Astrocyte (in vitro differentiated cells and primary cell): ENCODE measurements around the gene PKM. TPM values are rescaled to one million over a fixed set of nuclear protein-coding genes. Genes with fewer than 3 reads are reported as not detected.

Source experiments
- DNase-seq: peaks from one replicate; pipeline ENCODE4 v3.0.0-alpha.2; 2010; ENCODE audit warnings: low read depth
- FAIRE-seq: peaks from 2 replicates; lab custom pipeline; 2011; peaks lifted over from hg19 to GRCh38; lab: Jason Lieb, UNC
- H2AFZ ChIP-seq: 2 replicates; pipeline ENCODE4 v1.6.0; 2012; ENCODE audit warnings: low read depth, low read length, inconsistent platforms
- H3K27ac ChIP-seq: 2 replicates; pipeline ENCODE4 v1.5.1; 2011; ENCODE audit warnings: low read depth, low read length, inconsistent platforms
- H3K27me3 ChIP-seq: 2 replicates; pipeline ENCODE4 v1.6.0; 2011; ENCODE audit warnings: low read length, inconsistent platforms; ENCODE audit not compliant: insufficient read depth
- H3K36me3 ChIP-seq: 2 replicates; pipeline ENCODE4 v1.5.1; 2011; ENCODE audit warnings: low read length, inconsistent platforms; ENCODE audit not compliant: insufficient read depth
- H3K4me1 ChIP-seq: 2 replicates; pipeline ENCODE4 v1.5.1; 2011; ENCODE audit warnings: low read length, inconsistent platforms; ENCODE audit not compliant: insufficient read depth
- H3K4me2 ChIP-seq: 2 replicates; pipeline ENCODE4 v1.6.0; 2012; ENCODE audit warnings: low read length, inconsistent platforms
- H3K4me3 ChIP-seq: 2 replicates; pipeline ENCODE4 v1.5.1; 2011; ENCODE audit warnings: low read depth, mild to moderate bottlenecking, low read length, inconsistent platforms; ENCODE audit not compliant: insufficient read depth
- H3K79me2 ChIP-seq: 2 replicates; pipeline ENCODE4 v1.6.0; 2012; ENCODE audit warnings: mild to moderate bottlenecking, low read length, inconsistent platforms; ENCODE audit not compliant: insufficient read depth
- H3K9ac ChIP-seq: 2 replicates; pipeline ENCODE4 v1.6.0; 2012; ENCODE audit warnings: mild to moderate bottlenecking, low read length, inconsistent platforms
- H3K9me3 ChIP-seq: 2 replicates; pipeline ENCODE4 v1.5.1; 2012; ENCODE audit warnings: low read depth, mild to moderate bottlenecking, low read length, inconsistent platforms; ENCODE audit not compliant: insufficient read depth
- H4K20me1 ChIP-seq: 2 replicates; pipeline ENCODE4 v1.6.0; 2012; ENCODE audit warnings: low read length, inconsistent platforms; ENCODE audit not compliant: insufficient read depth
- H3K27ac Mint-ChIP-seq: one replicate; pipeline ENCODE4 v1.8.0; 2021; ENCODE audit warnings: mild to moderate bottlenecking, mixed read lengths; ENCODE audit not compliant: unreplicated experiment
- H3K27me3 Mint-ChIP-seq: one replicate; pipeline ENCODE4 v1.8.0; 2021; ENCODE audit warnings: low read depth, mixed read lengths; ENCODE audit not compliant: unreplicated experiment
- H3K36me3 Mint-ChIP-seq: one replicate; pipeline ENCODE4 v1.8.0; 2021; ENCODE audit warnings: low read depth, mixed read lengths; ENCODE audit not compliant: unreplicated experiment
- H3K4me1 Mint-ChIP-seq: one replicate; pipeline ENCODE4 v1.8.0; 2021; ENCODE audit warnings: low read depth, mixed read lengths; ENCODE audit not compliant: unreplicated experiment
- H3K4me3 Mint-ChIP-seq: one replicate; pipeline ENCODE4 v1.8.0; 2021; ENCODE audit warnings: mild to moderate bottlenecking, moderate library complexity, mixed read lengths; ENCODE audit not compliant: unreplicated experiment
- H3K9me3 Mint-ChIP-seq: one replicate; pipeline ENCODE4 v1.8.0; 2021; ENCODE audit warnings: mild to moderate bottlenecking, mixed read lengths; ENCODE audit not compliant: unreplicated experiment
- EZH2 ChIP-seq: IDR thresholded peaks from 2 replicates; pipeline ENCODE4 v1.6.1; 2012; ENCODE audit warnings: mild to moderate bottlenecking, low read length, inconsistent platforms; ENCODE audit not compliant: insufficient read depth
- total RNA-seq: library from RNA; stranded (reverse); gene quantifications from 2 replicates; pipeline ENCODE4 v1.2.1, GENCODE V29; 2021
- TF ChIP-seq, protein P1 (sequence below): IDR thresholded peaks from 2 replicates; pipeline ENCODE4 v1.5.1; 2011; ENCODE audit warnings: low read depth, mild to moderate bottlenecking, inconsistent platforms, low read length, moderate library complexity; ENCODE audit not compliant: insufficient read depth

The PKM gene
- total RNA-seq, 1 donor from 2014 or later: 2,288 TPM

DNA sequence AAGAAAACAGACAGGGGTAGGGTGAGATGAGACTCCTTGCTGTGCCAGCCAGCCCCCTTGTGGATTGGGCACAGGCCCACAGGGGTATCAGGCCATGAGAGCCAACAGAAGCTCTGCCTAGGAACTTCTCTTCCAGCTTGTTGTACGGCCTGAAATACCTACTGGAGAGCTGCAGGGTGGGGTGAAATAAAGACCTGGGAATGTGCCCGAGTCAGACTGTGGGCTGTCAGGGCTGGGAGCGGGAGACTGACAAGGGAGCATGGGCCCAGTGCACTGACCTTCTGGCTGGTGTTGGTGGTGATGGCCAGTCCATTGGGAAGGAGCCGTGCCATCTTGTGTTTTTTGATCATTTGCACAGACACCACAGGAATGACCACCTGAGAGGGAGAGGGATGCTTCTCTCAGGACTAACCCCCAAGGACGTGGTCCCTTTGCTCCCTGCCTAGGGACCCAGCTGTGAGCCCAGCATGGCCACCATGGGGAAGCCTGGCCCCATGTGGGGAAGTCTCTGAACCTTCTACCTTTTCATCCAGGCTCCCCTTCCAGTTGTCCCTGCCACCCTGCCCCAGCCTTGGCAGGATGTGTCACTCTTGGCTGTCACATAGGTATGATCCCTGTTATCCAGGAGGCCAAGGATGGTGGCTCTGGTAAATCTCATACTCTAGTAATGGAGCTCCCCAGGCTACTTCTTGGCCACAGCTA, 64.1 kb downstream of the PKM start:
- Histone ChIP-seq H3K79me2 (no peaks in the 10 kb centered on the region), H3K27ac (no peak overlapping the region), H3K4me1 (peaks cover 11% of the 10 kb centered on the region), H3K9me3 (no peaks in the 10 kb centered on the region), H3K4me3 (no peak overlapping the region), H3K4me2 (no peak overlapping the region), H4K20me1 (no peaks in the 10 kb centered on the region), H3K9ac (no peak overlapping the region), H3K27me3 (peaks cover 4% of the 10 kb centered on the region), H3K36me3 (no peaks in the 10 kb centered on the region), H2AFZ (no peak overlapping the region)
- TF ChIP-seq, protein P1, sequence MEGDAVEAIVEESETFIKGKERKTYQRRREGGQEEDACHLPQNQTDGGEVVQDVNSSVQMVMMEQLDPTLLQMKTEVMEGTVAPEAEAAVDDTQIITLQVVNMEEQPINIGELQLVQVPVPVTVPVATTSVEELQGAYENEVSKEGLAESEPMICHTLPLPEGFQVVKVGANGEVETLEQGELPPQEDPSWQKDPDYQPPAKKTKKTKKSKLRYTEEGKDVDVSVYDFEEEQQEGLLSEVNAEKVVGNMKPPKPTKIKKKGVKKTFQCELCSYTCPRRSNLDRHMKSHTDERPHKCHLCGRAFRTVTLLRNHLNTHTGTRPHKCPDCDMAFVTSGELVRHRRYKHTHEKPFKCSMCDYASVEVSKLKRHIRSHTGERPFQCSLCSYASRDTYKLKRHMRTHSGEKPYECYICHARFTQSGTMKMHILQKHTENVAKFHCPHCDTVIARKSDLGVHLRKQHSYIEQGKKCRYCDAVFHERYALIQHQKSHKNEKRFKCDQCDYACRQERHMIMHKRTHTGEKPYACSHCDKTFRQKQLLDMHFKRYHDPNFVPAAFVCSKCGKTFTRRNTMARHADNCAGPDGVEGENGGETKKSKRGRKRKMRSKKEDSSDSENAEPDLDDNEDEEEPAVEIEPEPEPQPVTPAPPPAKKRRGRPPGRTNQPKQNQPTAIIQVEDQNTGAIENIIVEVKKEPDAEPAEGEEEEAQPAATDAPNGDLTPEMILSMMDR: no peak
- no peak for TF ChIP-seq EZH2
- no peak for DNase-seq
- Mint-ChIP-seq H3K4me3 (no peak overlapping the region), H3K4me1 (peaks cover 6% of the 10 kb centered on the region), H3K27me3 (peaks cover 19% of the 10 kb centered on the region), H3K9me3 (no peaks in the 10 kb centered on the region), H3K27ac (no peak overlapping the region), H3K36me3 (peaks cover 2% of the 10 kb centered on the region)
- no peak for FAIRE-seq

DNA sequence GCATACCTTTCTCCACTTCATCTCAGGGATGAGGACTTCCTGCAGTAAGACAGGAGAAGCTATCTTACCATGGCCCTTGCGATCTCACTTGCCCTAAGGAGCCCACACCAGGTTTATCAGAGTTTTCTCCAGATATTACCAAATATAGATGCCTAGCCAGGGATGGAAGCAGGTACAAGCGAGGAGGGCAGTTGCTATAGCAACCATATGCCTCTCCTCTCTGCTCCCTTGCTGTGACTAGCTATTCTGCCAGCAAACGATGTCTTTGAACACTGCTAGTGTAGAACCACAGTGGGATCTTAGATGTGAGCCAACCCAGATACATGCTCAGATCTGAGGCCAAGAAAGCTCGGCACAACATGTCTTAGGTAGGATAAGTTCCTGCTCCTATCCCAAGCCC, 67.3 kb downstream of the PKM start:
- Histone ChIP-seq H3K9me3 (no peaks in the 10 kb centered on the region), H4K20me1 (no peaks in the 10 kb centered on the region), H3K36me3 (no peaks in the 10 kb centered on the region), H3K27me3 (peaks cover 4% of the 10 kb centered on the region), H2AFZ (no peak overlapping the region), H3K4me1 (peaks cover 7% of the 10 kb centered on the region), H3K4me2 (no peak overlapping the region), H3K9ac (no peak overlapping the region), H3K79me2 (no peaks in the 10 kb centered on the region), H3K4me3 (no peak overlapping the region), H3K27ac (no peak overlapping the region)
- Mint-ChIP-seq H3K4me1 (peaks cover 6% of the 10 kb centered on the region), H3K27ac (no peak overlapping the region), H3K27me3 (peaks cover 25% of the 10 kb centered on the region), H3K4me3 (no peak overlapping the region), H3K9me3 (no peaks in the 10 kb centered on the region), H3K36me3 (peaks cover 2% of the 10 kb centered on the region)
- no peak for DNase-seq
- no peak for FAIRE-seq
- TF ChIP-seq, protein P1: no peak
- TF ChIP-seq EZH2: no peak

DNA sequence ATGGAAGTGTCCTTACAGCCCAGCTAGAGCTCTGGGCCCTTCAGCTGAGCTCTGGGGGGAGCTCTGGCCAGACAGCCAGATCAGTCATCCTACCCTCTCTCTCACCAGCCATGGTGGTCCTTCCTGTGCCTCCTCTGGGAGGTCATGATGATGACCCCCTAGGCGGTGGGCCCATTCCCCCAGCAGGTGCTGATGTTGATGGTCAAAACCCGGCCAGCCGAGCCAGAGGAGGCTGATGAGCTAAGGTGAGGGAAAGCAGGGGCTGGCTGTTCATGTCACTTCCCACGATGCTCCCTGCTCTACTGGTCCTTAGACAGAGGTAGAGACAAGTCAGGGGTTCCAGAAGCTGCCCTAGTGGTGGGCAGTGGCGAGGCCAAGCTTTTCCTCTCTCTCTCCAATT, 68.4 kb downstream of the PKM start:
- no peaks in the 10 kb centered on the region for H3K4me1 Mint-ChIP-seq
- no peak overlapping the region for H3K4me2 ChIP-seq
- no peaks in the 10 kb centered on the region for H3K9me3 Mint-ChIP-seq
- peaks cover 23% of the 10 kb centered on the region for H3K27me3 Mint-ChIP-seq
- H3K9me3 ChIP-seq: no peaks in the 10 kb centered on the region
- H4K20me1 ChIP-seq: no peaks in the 10 kb centered on the region
- no peak overlapping the region for H3K27ac ChIP-seq
- DNase-seq (no peak), FAIRE-seq (no peak)
- H3K27ac Mint-ChIP-seq: peak overlapping the region; percentile 4
- TF ChIP-seq EZH2: no peak
- TF ChIP-seq, protein P1: no peak
- peaks cover 2% of the 10 kb centered on the region for H3K36me3 Mint-ChIP-seq
- H3K36me3 ChIP-seq: no peaks in the 10 kb centered on the region
- H3K9ac ChIP-seq: no peak overlapping the region
- H3K4me3 ChIP-seq: no peak overlapping the region
- H3K27me3 ChIP-seq: peaks cover 4% of the 10 kb centered on the region
- H2AFZ ChIP-seq: no peak overlapping the region
- no peaks in the 10 kb centered on the region for H3K79me2 ChIP-seq
- H3K4me3 Mint-ChIP-seq: no peak overlapping the region
- no peaks in the 10 kb centered on the region for H3K4me1 ChIP-seq
